HCT116 (cell line): Measurements from ENCODE around the gene SPEN. TPM values are rescaled to one million over a fixed set of nuclear protein-coding genes. Genes with fewer than 3 reads are reported as not detected.
A peak's percentile ranks its signal among the peaks of the same experiment; 100 is the strongest.

Experiments
- ATAC-seq: fragments of 200-7000 bp; cut with Tn5 transposase; 2 replicates; pipeline ENCODE4 v1.9.1; 2020; ENCODE audit warnings: mild to moderate bottlenecking, moderate library complexity
- BruUV-seq: library from RNA; stranded (reverse); fragments of 400-500 nt; replicated peaks from 2 replicates; lab custom pipeline; 2021; lab: Mats Ljungman, UMichigan
- CTCF ChIA-PET: fragments of 300-600 bp; sonication (Branson Sonifier 250); formaldehyde crosslinking; loops from one replicate; lab custom pipeline; 2021; ENCODE audit warnings: antibody characterized with exemption; lab: Charles Lee
- POLR2A ChIA-PET: fragments of 300-600, 350-600 bp; sonication (Branson Sonifier 250); formaldehyde crosslinking; loops from one replicate; lab custom pipeline; 2021; ENCODE audit warnings: antibody characterized with exemption; lab: Charles Lee
- RAD21 ChIA-PET, 2 experiments: fragments of 300-600 bp; sonication (Branson Sonifier 250); formaldehyde crosslinking; loops; one replicate each; lab custom pipeline; 2023; ENCODE audit warnings: low total read pairs in 2 of 2; ENCODE audit not compliant: uncharacterized antibody in 2 of 2, unreplicated experiment in 2 of 2, low non-redundant PET in 1 of 2; lab: Charles Lee
- DNase-seq: peaks from one replicate; pipeline ENCODE4 v3.0.0-alpha.2; 2010; ENCODE audit warnings: low read depth, low spot score
- H2AFZ ChIP-seq: fragments of 200-600 bp; shearing (Covaris generic), sonication (generic); 2 replicates; pipeline ENCODE4 v1.6.1; 2017; ENCODE audit warnings: low read depth, mixed run types, mixed read lengths, antibody characterized with exemption, low read length; ENCODE audit not compliant: poor library complexity, severe bottlenecking
- H3K27ac ChIP-seq: 2 replicates; pipeline ENCODE4 v1.5.1; 2012; ENCODE audit warnings: low read depth, low read length
- H3K27me3 ChIP-seq: fragments of 200-600 bp; sonication (generic); 2 replicates; pipeline ENCODE4 v1.6.1; 2016; ENCODE audit warnings: mixed run types, low read length, mixed read lengths; ENCODE audit not compliant: insufficient read depth
- H3K36me3 ChIP-seq, 2 experiments: fragments of 200-500 bp in 1 of 2; fragments of 200-600 bp in 1 of 2; sonication (Bioruptor generic) in 1 of 2; sonication (generic) in 1 of 2; 2 replicates each; pipeline versions ENCODE4 v1.5.1 to v1.6.1; 2014 to 2016; ENCODE audit warnings: low read length in 2 of 2, inconsistent platforms in 1 of 2, mixed read lengths in 1 of 2, mixed run types in 1 of 2; ENCODE audit not compliant: insufficient read depth in 2 of 2, control insufficient read depth in 1 of 2
- H3K4me1 ChIP-seq, 2 experiments: fragments of 200-600 bp in 1 of 2; sonication (generic) in 1 of 2; 2 replicates each; pipeline versions ENCODE4 v1.5.1 to v1.6.1; 2012 to 2017; ENCODE audit warnings: low read length in 2 of 2, inconsistent platforms in 1 of 2, mild to moderate bottlenecking in 1 of 2, mixed read lengths in 1 of 2, mixed run types in 1 of 2, moderate library complexity in 1 of 2; ENCODE audit not compliant: insufficient read depth in 2 of 2, control insufficient read depth in 1 of 2
- H3K4me2 ChIP-seq: fragments of 200-600 bp; sonication (generic); 2 replicates; pipeline ENCODE4 v1.6.1; 2017; ENCODE audit warnings: mixed run types, low read length, mixed read lengths
- H3K4me3 ChIP-seq, 2 experiments: fragments of 200-600 bp in 1 of 2; sonication (generic) in 1 of 2; replicated peaks in 1 of 2; 2 replicates each; pipeline ENCODE4 v1.5.1; 2011 to 2016; ENCODE audit warnings: low read length in 2 of 2, control low read depth in 1 of 2, low read depth in 1 of 2, mild to moderate bottlenecking in 1 of 2, mixed read lengths in 1 of 2, mixed run types in 1 of 2
- H3K79me2 ChIP-seq: fragments of 200-600 bp; sonication (generic); 2 replicates; pipeline ENCODE4 v1.6.1; 2017; ENCODE audit warnings: mild to moderate bottlenecking, mixed run types, low read length, moderate library complexity, mixed read lengths; ENCODE audit not compliant: insufficient read depth
- H3K9ac ChIP-seq: fragments of 200-600 bp; sonication (generic); 2 replicates; pipeline ENCODE4 v1.6.1; 2016; ENCODE audit warnings: low read length, mixed read lengths
- H3K9me2 ChIP-seq: fragments of 200-600 bp; sonication (generic), shearing (Covaris generic); 2 replicates; pipeline ENCODE4 v1.6.1; 2017; ENCODE audit warnings: mixed run types, mild to moderate bottlenecking, moderate library complexity; ENCODE audit not compliant: insufficient read depth
- H3K9me3 ChIP-seq, 2 experiments: fragments of 200-500 bp in 1 of 2; fragments of 200-600 bp in 1 of 2; sonication (Bioruptor generic) in 1 of 2; sonication (generic) in 1 of 2; 2 replicates each; pipeline ENCODE4 v1.6.1; 2014 to 2017; ENCODE audit warnings: low read length in 2 of 2, mixed read lengths in 2 of 2, inconsistent platforms in 1 of 2, low read depth in 1 of 2, mild to moderate bottlenecking in 1 of 2, mixed run types in 1 of 2, moderate library complexity in 1 of 2; ENCODE audit not compliant: control insufficient read depth in 1 of 2, insufficient read depth in 1 of 2
- H4K20me1 ChIP-seq: fragments of 200-600 bp; sonication (generic), shearing (Covaris generic); 2 replicates; pipeline ENCODE4 v1.6.1; 2017; ENCODE audit warnings: mixed run types, mild to moderate bottlenecking, moderate library complexity; ENCODE audit not compliant: insufficient read depth
- CBX3 ChIP-seq: IDR thresholded peaks from 2 replicates; pipeline ENCODE4 v1.6.1; 2012; ENCODE audit warnings: low read depth
- EGR1 ChIP-seq: IDR thresholded peaks from 2 replicates; pipeline ENCODE4 v1.6.1; 2012; ENCODE audit warnings: low read depth
- ELF1 ChIP-seq: IDR thresholded peaks from 2 replicates; pipeline ENCODE4 v1.6.1; 2012; ENCODE audit warnings: low read depth, borderline replicate concordance
- EZH2phosphoT487 ChIP-seq: fragments of 200-600 bp; IDR thresholded peaks from 2 replicates; pipeline ENCODE4 v1.6.1; 2018; ENCODE audit warnings: antibody characterized with exemption, borderline replicate concordance
- FOSL1 ChIP-seq: IDR thresholded peaks from 2 replicates; pipeline ENCODE4 v1.6.1; 2012; ENCODE audit warnings: low read depth
- JUND ChIP-seq: IDR thresholded peaks from 2 replicates; pipeline ENCODE4 v1.6.1; 2012
- POLR2A ChIP-seq: IDR thresholded peaks from 2 replicates; pipeline ENCODE4 v1.7.0; 2011; ENCODE audit warnings: borderline replicate concordance; ENCODE audit not compliant: insufficient read depth, insufficient read length; ENCODE audit errors: extremely low read depth
- POLR2AphosphoS5 ChIP-seq: IDR thresholded peaks from 2 replicates; pipeline ENCODE4 v1.6.1; 2011; ENCODE audit warnings: mild to moderate bottlenecking, low read depth, low read length, moderate library complexity
- SIN3A ChIP-seq: IDR thresholded peaks from 2 replicates; pipeline ENCODE4 v1.6.1; 2012; ENCODE audit warnings: low read depth
- SP1 ChIP-seq: IDR thresholded peaks from 2 replicates; pipeline ENCODE4 v1.6.1; 2012; ENCODE audit warnings: low read depth
- SRF ChIP-seq: IDR thresholded peaks from 2 replicates; pipeline ENCODE4 v1.6.1; 2012; ENCODE audit warnings: low read depth
- YY1 ChIP-seq: IDR thresholded peaks from 2 replicates; pipeline ENCODE4 v1.6.1; 2011; ENCODE audit warnings: low read length, low read depth, moderate library complexity, mild to moderate bottlenecking; ENCODE audit not compliant: insufficient replicate concordance; ENCODE audit errors: extremely low read depth
- ZNF274 ChIP-seq: fragments of 200-500 bp; sonication (Bioruptor generic); IDR thresholded peaks from 2 replicates; pipeline ENCODE4 v1.6.1; 2014; ENCODE audit warnings: mild to moderate bottlenecking, low read depth, low read length, inconsistent platforms
- intact Hi-C: fragments of 100-400 bp; cut with micrococcal nuclease; formaldehyde crosslinking; loops from 2 replicates; pipeline ENCODE4 v1.10.0; 2022
- total RNA-seq: library from RNA; stranded (reverse); gene quantifications from one replicate; pipeline ENCODE4 v1.2.1, GENCODE V29; 2021; ENCODE audit not compliant: unreplicated experiment
- TF ChIP-seq, protein P1 (sequence below): IDR thresholded peaks from 2 replicates; pipeline ENCODE4 v1.6.1; 2012
- TF ChIP-seq, protein P2 (sequence below): IDR thresholded peaks from 2 replicates; pipeline ENCODE4 v1.6.1; 2012
- TF ChIP-seq, protein P3 (sequence below): IDR thresholded peaks from 2 replicates; pipeline ENCODE4 v1.6.1; 2011; ENCODE audit warnings: mild to moderate bottlenecking, low read length, moderate library complexity; ENCODE audit not compliant: insufficient replicate concordance; ENCODE audit errors: extremely low read depth

The SPEN gene
- total RNA-seq, 1 experiment from 2014 or later = 58.6 TPM

DNA sequence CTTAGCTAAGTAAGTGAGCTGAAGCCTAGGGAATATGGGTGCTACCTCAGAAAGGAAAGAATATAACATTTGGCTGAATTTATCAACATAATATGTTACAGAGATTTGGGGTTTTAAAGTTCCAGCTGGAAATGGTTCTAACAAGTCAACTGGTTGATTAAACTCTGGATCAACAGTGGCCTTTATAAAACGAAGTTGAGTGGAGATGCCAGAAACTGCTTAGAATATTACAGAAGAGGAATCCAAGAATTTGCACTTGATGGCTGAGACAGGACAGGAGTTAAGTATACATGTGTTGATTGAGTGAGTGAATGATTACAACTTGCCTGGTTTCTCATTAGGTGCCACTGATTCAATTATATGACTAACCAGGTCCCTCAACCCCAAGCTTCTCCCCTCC is 135.8 kb downstream of the SPEN start:
- Histone ChIP-seq H3K9ac (no peak overlapping the region), H2AFZ (no peak overlapping the region)
- POLR2A ChIA-PET = no interaction called here

DNA sequence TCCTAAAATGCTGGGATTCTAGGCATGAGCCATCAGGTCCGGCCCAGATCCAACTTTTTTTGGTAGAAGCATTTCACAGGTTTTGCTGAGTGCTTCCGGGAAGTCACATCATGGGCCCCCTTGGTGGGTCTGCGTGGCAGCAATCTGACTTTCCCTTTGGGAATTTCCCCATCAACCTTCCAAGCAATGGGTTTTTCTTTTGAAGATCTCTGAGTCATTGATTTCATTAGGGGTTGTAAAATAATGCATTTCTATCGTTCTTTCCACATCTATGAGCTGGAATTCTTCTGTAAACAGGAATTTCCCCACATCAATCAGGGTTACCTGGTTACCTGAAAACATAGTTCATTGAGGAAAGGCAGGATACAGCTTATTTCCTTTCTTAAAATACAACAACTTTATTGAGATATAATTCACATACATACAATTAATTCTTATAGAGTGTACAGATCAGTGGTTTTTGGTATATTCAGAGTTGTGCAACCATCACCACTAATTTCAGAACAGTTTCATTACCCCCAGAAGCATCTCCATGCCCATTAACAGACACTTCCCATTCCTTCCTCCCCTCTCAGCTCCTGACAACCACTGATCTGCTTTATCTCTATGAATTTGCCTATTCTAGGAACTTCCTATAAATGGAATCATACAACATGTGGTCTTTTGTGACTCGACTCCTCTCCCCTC is 138.2 kb downstream of the SPEN start:
- H3K9ac ChIP-seq = no peak overlapping the region
- intact Hi-C loops = no loop called here
- peak overlapping the region; percentile 39 for H3K4me2 ChIP-seq
- H4K20me1 ChIP-seq = no peaks in the 10 kb centered on the region
- TF ChIP-seq ELF1 = no peak
- no peak for TF ChIP-seq CBX3
- TF ChIP-seq YY1 = no peak
- TF ChIP-seq POLR2A = no peak
- TF ChIP-seq, protein P1, sequence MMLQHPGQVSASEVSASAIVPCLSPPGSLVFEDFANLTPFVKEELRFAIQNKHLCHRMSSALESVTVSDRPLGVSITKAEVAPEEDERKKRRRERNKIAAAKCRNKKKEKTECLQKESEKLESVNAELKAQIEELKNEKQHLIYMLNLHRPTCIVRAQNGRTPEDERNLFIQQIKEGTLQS = no peak
- no peak for TF ChIP-seq POLR2AphosphoS5
- no peak for TF ChIP-seq EZH2phosphoT487
- TF ChIP-seq SRF = no peak
- no peak for TF ChIP-seq JUND
- TF ChIP-seq FOSL1 = no peak
- TF ChIP-seq, protein P2, sequence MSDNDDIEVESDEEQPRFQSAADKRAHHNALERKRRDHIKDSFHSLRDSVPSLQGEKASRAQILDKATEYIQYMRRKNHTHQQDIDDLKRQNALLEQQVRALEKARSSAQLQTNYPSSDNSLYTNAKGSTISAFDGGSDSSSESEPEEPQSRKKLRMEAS = no peak
- no peak for TF ChIP-seq SP1
- TF ChIP-seq SIN3A = no peak
- no peak for TF ChIP-seq ZNF274
- TF ChIP-seq, protein P3, sequence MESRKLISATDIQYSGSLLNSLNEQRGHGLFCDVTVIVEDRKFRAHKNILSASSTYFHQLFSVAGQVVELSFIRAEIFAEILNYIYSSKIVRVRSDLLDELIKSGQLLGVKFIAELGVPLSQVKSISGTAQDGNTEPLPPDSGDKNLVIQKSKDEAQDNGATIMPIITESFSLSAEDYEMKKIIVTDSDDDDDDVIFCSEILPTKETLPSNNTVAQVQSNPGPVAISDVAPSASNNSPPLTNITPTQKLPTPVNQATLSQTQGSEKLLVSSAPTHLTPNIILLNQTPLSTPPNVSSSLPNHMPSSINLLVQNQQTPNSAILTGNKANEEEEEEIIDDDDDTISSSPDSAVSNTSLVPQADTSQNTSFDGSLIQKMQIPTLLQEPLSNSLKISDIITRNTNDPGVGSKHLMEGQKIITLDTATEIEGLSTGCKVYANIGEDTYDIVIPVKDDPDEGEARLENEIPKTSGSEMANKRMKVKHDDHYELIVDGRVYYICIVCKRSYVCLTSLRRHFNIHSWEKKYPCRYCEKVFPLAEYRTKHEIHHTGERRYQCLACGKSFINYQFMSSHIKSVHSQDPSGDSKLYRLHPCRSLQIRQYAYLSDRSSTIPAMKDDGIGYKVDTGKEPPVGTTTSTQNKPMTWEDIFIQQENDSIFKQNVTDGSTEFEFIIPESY = no peak
- peaks cover 10 to 23% of the 10 kb centered on the region in 2 experiments for H3K4me1 ChIP-seq
- DNase-seq = peak; percentile 29
- H3K9me2 ChIP-seq = no peaks in the 10 kb centered on the region
- no peak overlapping the region for H3K27ac ChIP-seq
- H3K27me3 ChIP-seq = no peaks in the 10 kb centered on the region
- ChIA-PET RAD21 (no interaction called here), CTCF (no interaction called here), POLR2A (no interaction called here)
- H2AFZ ChIP-seq = peak overlapping the region; percentile 10
- peaks cover 0 to 3% of the 10 kb centered on the region in 2 experiments; a peak in 1 of 4 replicates for H3K9me3 ChIP-seq
- no peaks in the 10 kb centered on the region for H3K36me3 ChIP-seq
- peak; percentile 68 for ATAC-seq
- no TSS peak for BruUV-seq
- no peak overlapping the region for H3K4me3 ChIP-seq
- H3K79me2 ChIP-seq = no peaks in the 10 kb centered on the region

More for the DNA sequence above, 135.8 kb downstream of the SPEN start:
- DNase-seq (no peak), ATAC-seq (no peak)
- Histone ChIP-seq H3K79me2 (no peaks in the 10 kb centered on the region), H3K4me1 (peaks cover 10 to 23% of the 10 kb centered on the region in 2 experiments), H3K9me2 (no peaks in the 10 kb centered on the region), H3K36me3 (no peaks in the 10 kb centered on the region), H3K4me2 (no peak overlapping the region), H3K9me3 (peaks cover 0 to 3% of the 10 kb centered on the region in 2 experiments; a peak in 1 of 4 replicates), H3K4me3 (no peak overlapping the region), H3K27me3 (no peaks in the 10 kb centered on the region), H4K20me1 (no peaks in the 10 kb centered on the region), H3K27ac (no peak overlapping the region)
- ChIA-PET CTCF (no interaction called here), RAD21 (no interaction called here)
- BruUV-seq = no TSS peak
- TF ChIP-seq, protein P2 = no peak
- no peak for TF ChIP-seq EGR1
- intact Hi-C loops = no loop called here
